SIG-M5 treated with dmso at 0.1 percent for 504 hours (cell line): ENCODE data around the gene SYNRG.
A peak's percentile ranks its signal among the peaks of the same experiment; 100 is the strongest.

Experiments used
- DNase-seq: peaks from one replicate; lab custom pipeline; 2025; ENCODE audit not compliant: unreplicated experiment; lab: John Stamatoyannopoulos, UW

The SYNRG gene

DNA sequence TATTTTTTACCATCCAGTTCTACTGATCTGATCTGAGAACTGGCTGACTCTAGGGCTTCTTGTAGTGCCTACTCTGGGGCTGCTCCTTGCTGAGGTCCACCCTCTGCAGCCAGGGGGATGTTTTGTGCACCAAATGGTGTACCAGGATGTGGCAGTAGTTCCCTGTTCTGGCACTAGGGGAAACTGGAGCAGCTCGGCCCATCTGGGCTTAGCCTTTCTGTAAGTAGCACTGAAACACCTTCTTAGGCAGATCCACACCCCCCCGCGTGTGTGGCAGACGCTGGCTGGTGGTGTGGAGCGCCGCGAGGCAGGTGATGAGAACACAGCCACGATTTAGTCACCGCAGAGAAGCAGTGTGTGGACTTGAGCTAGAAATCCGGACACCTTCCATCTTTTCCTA lies 102.5 kb downstream of the SYNRG start:
- DNase-seq, result peak; percentile 25

DNA sequence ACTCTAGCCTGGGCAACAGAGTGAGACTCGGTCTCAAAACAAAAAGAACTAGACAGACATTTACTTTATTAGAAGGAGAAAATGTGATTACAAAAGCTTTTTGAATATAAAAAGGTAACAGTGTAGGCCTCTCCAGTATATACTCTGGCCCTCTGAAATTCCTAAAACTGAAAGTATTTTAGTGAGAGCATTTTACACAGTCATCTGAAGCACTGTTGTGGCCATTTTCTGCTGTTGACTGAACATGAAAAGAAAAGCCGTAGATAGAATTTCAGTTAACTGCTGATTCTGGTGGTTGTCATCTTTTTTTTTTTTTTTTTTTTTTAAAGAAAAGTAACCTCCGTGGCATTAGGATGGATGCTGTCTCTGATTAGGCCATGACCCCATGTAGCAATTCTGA lies 103.9 kb downstream of the SYNRG start:
- no peak for DNase-seq

DNA sequence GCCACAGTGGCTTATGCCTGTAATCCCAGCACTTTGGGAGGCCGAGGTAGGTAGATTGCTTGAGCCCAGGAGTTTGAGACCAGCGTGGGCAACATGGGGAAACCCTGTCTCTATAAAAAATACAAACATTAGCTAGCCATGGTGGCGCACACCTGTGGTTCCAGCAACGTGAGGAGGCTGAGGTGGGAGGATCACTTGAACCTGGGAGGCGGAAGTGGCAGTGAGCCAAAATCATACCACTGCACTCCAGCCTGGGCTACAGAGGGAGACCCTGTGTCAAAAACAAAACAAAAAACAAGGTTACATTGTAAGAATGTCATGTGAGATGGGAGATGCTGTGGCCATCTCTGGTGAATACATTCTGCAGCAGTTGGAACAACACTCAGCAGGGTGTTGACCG lies 106.1 kb downstream of the SYNRG start:
- DNase-seq, result no peak

DNA sequence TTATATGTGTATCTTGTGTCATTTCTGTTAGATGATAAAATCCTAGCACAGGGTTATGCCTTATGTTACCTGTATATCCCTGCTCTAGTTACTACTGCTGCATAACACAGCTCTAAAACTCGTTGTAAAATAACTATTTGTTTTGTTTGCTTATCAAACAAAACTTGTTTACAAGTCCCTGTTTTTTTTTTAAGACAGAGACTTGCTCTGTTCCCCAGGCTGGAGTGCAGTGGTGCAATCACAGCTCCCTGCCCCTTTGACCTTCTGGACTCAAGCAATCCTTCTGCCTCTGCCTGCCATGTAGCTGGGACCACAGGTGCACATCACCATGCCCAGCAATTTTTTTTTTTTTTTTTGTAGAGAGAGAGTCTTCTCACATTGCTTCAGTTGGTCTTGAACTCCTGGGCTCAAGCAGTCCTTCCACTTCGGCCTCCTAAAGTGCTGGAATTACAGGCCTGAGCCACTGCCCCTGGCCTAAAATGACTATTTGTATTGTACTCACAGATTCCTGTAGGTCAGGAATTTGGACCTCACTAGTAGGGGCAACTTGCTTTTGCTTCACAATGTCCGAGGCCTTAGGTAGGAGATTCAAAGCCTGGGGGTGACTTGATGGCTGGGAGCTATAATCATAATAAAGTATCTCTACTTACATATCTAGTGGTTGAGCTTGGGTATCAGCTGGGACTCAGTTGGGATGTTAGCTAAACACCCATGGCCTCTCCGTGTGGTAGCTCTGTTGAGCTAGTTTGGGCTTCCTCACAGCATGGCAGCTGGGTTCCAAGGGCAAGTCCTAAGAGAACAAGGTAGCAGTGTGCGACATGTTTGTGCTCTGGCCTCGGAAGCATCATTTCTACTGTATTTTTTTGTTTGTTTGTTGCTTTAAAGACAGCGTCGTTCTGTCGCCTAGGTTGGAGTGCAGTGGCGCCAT lies 106.9 kb downstream of the SYNRG start:
- DNase-seq, result no peak

DNA sequence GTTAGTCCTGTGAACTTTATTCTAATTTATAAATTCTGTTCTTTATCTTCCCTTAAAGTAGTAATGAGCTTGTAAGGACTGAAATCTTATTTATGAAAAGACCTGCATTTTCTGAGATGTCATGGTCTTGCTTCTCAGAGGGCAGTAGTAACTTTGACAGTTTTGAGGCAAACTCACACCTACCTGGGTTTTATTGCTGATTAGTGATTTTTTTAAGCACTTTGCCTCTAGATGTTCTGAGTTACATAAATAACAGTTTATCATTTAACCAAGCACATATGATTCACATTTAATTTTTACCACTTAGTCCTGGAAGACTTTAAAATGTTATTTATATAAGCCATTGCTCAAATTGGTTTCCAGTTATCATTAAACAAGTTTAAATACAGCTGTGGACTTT lies 108.8 kb downstream of the SYNRG start:
- no peak for DNase-seq

DNA sequence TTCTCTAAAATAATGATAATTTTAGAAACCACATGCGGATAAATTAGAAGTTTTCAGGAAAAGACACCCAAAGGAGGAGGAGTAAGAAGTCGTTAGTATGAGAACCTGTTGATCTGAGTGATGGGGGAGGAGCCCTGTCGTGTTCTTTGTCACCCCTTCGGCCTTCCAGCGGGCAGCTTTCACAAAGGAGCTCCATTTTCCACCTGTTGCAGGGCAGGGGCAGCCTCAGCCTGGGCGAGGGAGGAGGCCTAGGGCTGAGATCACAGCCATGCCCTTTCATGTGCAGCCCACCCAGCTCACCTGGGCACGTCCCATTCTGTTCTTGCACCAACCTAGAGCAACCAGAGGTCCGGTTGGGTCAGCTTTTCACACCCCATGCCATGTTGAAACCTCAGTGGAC lies 114.2 kb downstream of the SYNRG start:
- no peak for DNase-seq

DNA sequence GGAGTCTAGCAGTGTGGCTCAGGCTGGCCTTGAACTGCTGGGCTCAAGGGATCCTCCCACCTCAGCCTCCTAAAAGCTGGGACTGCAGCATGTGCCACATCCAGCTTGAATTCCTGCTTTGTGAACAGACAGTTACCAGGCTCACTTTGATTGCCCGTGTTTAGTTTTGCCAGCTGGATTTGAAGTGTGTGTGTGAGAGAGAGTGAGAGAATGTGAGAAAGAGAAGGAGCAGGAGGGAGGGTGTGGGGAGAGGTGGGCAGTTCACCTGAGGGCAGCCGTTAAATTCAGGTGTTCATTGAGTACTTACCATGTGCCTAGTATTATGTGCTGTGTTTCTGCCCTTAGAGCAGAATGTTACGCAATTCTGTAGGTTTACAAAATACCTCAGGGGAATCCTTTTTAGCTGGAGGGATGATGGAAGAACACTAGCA lies 114.8 kb downstream of the SYNRG start:
- no peak for DNase-seq

DNA sequence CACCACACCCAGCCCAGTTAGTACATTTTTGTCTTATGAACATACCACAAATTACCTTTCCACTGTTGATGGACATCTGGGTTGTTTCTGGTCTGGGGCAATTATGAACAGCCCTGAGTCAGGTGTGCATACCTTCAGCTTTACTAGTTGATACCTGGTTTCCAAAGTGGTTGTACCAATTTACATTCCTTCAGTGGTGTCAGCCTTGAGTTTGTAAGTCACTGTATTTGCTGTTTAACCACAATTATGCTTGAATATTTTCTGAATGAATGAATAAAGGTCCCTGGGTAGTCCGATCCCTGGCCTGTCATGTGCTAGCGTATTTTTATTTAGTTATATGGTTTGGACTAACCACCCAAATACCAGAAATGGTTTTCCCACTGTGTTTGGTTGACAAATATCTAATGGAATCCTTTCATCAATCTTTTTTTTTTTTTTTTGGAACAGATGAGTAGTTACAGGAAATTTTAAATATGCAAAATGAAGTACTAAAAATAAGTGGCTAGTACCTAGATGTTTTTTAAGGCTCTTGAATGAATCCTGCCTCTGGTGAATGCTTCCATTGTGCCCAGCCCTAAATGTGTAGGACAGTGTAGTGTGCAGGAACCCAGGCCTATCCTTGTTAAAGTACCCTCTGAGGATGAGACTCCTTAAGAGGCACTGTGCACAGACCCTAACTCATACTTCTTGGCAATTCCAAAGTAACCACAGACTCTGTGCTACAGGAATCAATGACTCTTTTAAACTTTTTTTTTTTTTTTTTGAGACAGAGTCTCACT lies 115.8 kb downstream of the SYNRG start:
- DNase-seq, result no peak

DNA sequence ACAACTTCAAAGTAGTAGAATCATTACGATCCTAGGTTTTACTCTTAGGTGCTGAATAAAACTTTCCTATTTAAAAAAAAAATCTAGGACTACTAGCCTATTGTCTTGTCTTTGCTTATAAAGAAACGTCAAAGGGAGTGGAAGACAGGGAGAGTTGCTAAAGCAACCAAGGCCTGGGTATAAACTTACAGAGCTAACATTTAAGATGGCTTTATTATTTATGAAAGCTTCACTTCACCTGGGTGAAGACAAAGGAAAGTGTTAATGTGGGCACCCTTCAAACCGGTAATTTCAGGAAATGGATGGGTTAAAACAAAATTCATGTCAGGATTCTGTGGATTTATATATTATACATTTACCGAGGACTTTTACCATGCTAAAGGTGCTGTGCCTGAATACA lies 117.1 kb downstream of the SYNRG start:
- DNase-seq, result no peak

DNA sequence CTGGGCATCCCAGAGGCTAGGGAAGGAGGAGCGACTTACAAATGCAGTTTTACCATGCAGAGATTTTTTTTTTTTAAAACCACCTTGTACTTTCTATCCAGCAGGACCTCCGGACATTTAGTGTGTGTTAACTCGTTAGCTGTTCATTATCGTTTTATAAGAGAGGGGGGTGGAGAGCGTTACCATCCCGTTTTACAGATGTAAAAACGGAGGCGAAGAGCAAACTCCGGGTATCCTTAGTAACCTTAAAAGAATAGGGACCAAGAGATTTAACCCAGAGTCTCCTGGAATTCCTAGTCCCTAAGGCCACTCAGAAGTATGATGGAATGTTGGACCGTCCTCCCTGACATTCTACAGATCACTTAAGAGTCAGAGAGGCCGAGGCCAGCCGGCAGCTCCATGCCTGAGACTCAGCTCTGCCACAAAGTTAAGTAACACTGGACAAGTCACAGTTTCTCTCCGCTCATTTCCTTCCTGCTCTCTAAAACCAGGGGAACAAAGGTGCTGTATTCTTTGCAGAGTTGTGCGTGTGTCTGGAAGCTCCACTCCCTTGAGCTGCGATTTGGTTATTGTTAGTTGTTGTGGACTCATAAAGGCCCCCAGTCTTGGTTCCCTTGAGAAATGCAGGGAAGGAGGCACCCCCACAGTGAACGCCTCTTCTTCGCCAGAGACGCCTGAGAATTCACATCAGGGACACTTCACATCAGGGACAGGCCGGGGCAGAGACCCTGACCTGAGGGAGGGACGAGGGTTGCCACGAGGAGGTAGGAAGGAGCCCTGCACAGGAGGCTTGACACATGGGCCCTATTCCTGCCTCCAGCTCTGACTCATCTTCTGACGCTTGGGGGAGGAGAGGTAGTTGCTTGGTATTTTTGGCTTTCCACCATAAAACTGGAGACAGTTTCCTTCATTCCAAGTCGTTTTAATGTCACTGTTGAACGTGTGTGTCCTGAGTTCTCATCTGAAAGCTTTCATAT lies 118.3 kb downstream of the SYNRG start:
- DNase-seq, result peak; percentile 65

DNA sequence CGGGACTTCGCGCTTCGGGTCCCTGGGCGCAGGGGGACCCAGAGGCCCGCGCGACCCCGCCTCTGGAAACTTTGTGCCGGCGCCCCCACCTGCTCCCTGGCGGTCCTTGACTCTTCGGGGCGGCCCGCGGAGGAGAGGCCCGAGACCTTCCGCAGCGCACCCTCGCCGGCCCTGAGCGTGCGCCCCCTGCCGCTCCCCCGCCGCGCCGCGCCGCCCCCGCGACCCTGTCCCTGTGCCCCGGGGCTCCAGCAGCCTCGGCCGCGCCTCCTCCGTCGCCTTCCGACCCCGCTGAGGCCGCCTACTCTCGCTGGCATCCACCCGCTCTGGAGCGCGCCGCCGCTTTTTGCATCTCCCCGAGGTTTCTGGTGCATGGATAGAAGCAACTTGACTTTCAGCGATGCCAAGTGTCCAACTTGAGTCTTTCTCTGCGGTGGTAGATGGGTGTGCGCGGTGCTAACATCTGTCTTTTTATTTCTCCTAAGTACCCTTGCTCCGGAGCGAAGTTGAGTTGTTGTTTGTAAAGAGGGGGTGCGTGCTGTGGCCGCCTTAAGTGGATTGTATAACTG lies 119.1 kb downstream of the SYNRG start:
- peak; percentile 42 for DNase-seq

DNA sequence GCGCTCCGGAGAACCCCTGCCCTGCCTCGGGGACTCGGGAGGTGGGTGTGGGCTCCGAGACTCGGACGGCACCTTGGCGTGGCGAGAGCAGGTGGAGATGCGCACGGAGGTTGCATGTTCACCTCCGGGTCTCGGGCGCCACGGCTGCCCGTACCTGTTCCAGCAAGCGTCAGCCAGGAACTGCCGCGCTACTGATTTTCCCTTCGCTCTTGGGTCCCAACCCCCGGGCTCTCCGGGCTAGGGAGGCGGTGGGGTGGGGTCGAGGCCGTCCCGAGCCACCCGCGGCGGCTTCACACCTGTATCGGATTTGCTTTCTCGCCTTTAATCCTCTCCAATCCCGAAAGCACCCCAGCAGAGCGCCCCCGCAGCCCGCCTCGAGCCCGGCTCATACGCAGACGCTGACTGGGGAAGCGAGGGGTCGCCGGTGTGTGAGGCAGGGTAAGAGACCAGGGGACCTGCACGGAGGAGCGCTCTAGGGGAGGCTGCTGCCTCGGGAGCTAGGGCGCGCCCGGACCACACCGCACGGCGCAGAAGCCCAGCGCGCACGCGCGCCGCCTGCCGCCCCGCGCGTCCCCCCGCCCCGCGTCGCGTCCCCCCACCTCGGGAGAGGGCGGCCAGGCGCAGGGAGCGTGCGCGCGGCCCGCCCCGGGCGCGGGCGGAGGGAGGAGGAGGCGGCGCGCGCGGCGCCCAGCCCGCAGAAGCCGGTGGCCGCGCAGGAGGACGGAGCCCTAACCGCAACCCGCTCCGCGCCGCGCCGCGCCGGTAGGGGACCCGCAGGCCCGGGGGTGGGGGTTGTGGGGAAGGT lies 119.8 kb downstream of the SYNRG start, which contains the start of gene DUSP14:
DUSP14 (plus strand) TSS at position 695 of the 805 bp plus-strand sequence. CDS start 22,382 bp downstream, outside the sequence.
- DNase-seq, result peak; percentile 78

DNA sequence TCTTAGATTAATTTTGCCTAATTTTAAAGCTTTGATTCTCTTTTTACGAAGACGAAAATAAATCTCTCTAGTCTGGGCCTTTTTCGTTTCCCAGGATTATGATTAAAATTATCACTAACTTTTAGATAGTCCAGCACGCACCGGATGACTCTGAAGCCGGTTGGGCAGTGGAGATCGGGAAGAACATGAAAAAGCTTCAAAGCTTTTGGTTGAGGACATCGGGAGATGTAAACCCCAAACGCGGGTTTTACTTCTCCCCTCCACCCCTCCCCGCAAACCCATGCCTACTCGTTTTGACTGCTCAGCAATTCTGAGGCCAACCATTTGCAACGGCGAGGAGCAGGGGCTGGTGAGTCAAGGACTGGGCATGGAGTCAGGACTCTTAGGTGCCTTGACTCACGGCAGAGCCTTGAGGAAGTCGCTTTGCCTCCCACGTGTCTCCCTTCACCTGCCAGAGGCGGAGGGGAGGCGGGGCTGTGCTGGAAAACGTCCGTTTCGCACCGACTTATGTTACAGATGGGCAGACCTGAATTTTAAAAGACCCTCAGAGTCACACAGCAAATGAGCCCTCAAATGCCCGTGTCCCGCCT lies 120.5 kb downstream of the SYNRG start:
- DNase-seq, result peak; percentile 40

DNA sequence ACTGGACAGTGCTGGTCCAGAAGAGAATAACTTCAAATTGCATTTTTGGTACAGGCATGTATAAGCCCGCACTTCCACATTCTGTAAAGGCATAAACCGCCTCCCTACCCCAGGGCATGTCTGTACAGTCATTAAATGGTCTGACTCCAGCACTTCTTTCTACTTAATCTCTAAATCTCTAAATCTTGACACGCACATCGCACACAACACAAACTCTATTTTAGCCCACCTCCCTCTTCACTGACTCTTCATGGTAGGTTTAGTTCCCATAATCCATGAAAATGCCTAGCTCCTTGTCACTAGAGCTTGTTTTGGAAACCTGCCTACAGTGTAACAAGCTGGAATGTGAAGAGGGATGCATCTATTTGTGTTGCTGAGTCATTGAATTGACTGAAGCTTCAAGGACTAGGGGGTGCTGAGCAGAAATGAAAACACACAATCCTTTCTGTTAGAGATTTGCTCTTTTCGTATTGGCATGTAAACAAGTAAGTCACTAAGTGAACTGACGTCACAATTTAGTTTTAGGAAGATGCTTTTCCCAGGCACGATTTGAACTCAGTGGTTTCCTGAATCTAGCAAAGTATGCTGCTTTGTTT lies 121.1 kb downstream of the SYNRG start:
- peak; percentile 60 for DNase-seq

DNA sequence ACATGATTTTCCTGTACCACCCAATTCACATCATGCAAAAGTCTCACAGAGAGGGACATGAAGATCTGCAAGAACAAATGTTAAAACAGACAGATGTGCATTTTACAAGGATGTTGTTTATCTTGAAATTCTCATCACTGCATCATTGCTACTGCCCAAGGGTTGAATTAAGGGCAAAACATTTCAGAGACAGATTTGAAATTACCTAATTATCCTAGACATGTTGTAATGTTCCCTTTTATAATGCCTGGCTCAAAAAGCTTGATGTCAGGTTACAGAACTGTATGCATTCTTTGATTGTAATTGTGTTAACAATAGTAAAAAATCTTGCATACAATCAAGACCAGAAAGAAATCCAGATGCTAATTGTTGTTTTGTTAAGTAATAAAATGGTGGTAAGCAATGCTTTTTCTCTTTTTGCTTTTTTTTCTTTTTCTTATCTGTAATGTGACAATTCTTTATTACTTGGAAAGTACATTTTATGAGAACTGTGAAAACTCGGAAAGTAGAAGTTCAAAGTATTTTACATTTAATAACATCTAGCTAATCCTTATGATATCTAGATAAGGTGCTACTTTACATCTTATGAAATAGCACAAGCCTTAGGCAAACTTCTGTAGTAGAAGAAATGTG lies 123.2 kb downstream of the SYNRG start:
- DNase-seq, result no peak

DNA sequence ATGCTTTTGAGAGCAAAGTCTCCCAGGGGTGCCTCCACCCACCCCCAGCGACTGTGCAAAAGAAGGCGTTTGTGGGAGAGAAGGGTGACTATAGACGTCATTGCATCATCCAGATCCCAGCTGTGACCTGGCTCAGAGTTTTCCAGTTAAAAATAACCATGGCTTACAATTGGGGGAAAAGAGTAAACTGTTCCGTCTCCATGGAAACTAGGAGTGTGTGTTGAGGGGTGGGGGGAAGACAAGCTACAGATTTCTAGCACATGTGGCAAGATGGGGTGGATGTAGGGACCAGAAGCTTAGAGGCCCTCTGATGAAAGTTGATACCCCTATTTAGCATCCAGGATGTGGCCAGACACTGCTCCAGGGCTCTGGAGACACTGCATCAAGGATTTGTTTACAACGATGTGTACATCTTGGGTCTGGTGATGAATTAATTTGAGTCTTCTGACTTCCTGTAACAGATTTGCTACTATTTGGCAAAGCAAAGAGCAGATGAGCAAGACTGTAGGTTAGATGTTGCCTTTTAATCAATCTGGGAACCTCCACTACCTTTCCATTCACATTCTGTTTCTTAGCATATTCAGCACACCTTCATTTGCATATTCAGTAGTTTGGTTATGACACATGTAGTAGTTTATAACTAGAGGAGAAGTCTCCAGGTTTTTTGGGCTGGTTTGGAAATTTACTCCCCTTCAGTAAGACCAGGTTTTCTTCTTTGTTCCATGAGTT lies 125.7 kb downstream of the SYNRG start:
- DNase-seq, result peak; percentile 48

DNA sequence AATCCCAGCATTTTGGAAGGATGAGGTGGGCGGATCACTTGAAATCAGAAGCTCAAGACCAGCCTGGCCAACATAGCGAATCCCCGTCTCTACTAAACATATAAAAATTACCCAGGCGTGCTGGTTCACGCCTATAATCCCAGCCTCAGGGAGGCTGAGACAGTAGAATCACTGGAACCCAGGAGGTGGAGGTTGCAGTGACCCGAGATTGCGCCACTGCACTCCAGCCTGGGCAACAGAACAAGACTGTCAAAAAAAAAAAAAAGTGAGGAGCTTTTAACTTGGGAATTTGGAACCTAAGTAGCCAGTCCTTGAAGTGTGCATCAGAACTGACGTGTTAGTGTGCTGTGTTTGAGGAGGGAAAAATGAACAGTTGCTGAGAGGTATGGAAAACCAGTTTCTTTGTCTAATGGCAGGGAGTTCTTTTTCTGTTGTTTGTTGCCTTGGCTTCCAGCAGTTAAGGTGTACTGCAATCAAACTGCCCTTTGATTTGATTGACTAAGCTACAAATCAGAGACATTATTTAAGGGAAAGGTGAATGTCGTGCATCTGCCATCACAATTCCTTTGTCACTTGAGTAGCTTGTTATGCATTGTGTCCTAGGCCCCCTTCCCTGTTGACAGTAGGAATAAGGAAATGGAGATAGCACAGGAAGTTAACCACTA lies 128.1 kb downstream of the SYNRG start:
- no peak for DNase-seq
